Keratinocyte (primary cell): Measurements from ENCODE around the gene PADI4. TPM values are rescaled to one million over a fixed set of nuclear protein-coding genes. Genes with fewer than 3 reads are reported as not detected.

Source experiments
- DNase-seq: peaks from one replicate; pipeline ENCODE4 v3.0.0-alpha.2; 2011; ENCODE audit warnings: low read depth, missing footprints, low spot score
- FAIRE-seq: peaks from 2 replicates; lab custom pipeline; 2011; peaks lifted over from hg19 to GRCh38; lab: Jason Lieb, UNC
- H2AFZ ChIP-seq: 2 replicates; pipeline ENCODE4 v1.6.0; 2012; ENCODE audit warnings: low read length, control low read depth, inconsistent platforms; ENCODE audit not compliant: control insufficient read depth
- H3K27ac ChIP-seq: 2 replicates; pipeline ENCODE4 v1.5.1; 2011; ENCODE audit warnings: low read length; ENCODE audit not compliant: control insufficient read depth, insufficient read depth
- H3K27me3 ChIP-seq: 3 replicates; pipeline ENCODE4 v1.6.0; 2011; ENCODE audit warnings: low read length; ENCODE audit not compliant: control insufficient read depth, insufficient read depth; ENCODE audit errors: extremely low read depth
- H3K36me3 ChIP-seq, 2 experiments: 2 replicates in 1 of 2; 3 replicates in 1 of 2; pipeline ENCODE4 v1.5.1; 2011; ENCODE audit warnings: low read length in 2 of 2, mild to moderate bottlenecking in 1 of 2; ENCODE audit not compliant: control insufficient read depth in 2 of 2, insufficient read depth in 2 of 2; ENCODE audit errors: extremely low read depth in 1 of 2
- H3K4me1 ChIP-seq: 3 replicates; pipeline ENCODE4 v1.5.1; 2011; ENCODE audit warnings: low read length; ENCODE audit not compliant: control insufficient read depth, insufficient read depth; ENCODE audit errors: extremely low read depth
- H3K4me2 ChIP-seq: 3 replicates; pipeline ENCODE4 v1.6.0; 2011; ENCODE audit warnings: low read depth, low read length; ENCODE audit not compliant: control insufficient read depth, insufficient read depth; ENCODE audit errors: extremely low read depth
- H3K4me3 ChIP-seq, 3 experiments: fragments of 200-600 bp in 1 of 3; sonication (generic) in 1 of 3; 2 replicates in 2 of 3; 3 replicates in 1 of 3; pipeline ENCODE4 v1.5.1; 2011 to 2016; ENCODE audit warnings: low read length in 3 of 3, mild to moderate bottlenecking in 3 of 3, control low read depth in 2 of 3, inconsistent platforms in 1 of 3, low read depth in 1 of 3, mixed read lengths in 1 of 3, mixed run types in 1 of 3, moderate library complexity in 1 of 3; ENCODE audit not compliant: control insufficient read depth in 2 of 3, insufficient read depth in 2 of 3; ENCODE audit errors: extremely low read depth in 1 of 3
- H3K79me2 ChIP-seq: 2 replicates; pipeline ENCODE4 v1.6.0; 2012; ENCODE audit warnings: low read length; ENCODE audit not compliant: control insufficient read depth, insufficient read depth
- H3K9ac ChIP-seq: 3 replicates; pipeline ENCODE4 v1.6.0; 2011; ENCODE audit warnings: low read length; ENCODE audit not compliant: control insufficient read depth, insufficient read depth; ENCODE audit errors: extremely low read depth
- H3K9me1 ChIP-seq: 3 replicates; pipeline ENCODE4 v1.6.0; 2011; ENCODE audit warnings: low read length; ENCODE audit not compliant: control insufficient read depth, insufficient read depth; ENCODE audit errors: extremely low read depth
- H3K9me3 ChIP-seq: 2 replicates; pipeline ENCODE4 v1.5.1; 2012; ENCODE audit warnings: low read depth, low read length; ENCODE audit not compliant: control insufficient read depth
- H4K20me1 ChIP-seq: 3 replicates; pipeline ENCODE4 v1.6.0; 2011; ENCODE audit warnings: low read length; ENCODE audit not compliant: control insufficient read depth, insufficient read depth; ENCODE audit errors: extremely low read depth
- EZH2 ChIP-seq: IDR thresholded peaks from one replicate; pipeline ENCODE4 v1.6.1; 2012; ENCODE audit warnings: inconsistent platforms, mild to moderate bottlenecking, low read length, moderate library complexity
- dilution Hi-C: fragments of 300-500 bp; cut with MboI; formaldehyde crosslinking; loops from one replicate; pipeline ENCODE4 v1.7.0; 2020; ENCODE audit warnings: low sequenced_read_pairs; ENCODE audit not compliant: extremely low pct_ligation_motif_present
- polyA plus RNA-seq, 5 experiments: library from polyadenylated mRNA; depleted of rRNA in 3 of 5; stranded (reverse) in 3 of 5; stranded (forward) in 1 of 5; unstranded in 1 of 5; fragments of >200 nt; gene quantifications; 1 replicate in 1 of 5; 2 replicates in 3 of 5; 3 replicates in 1 of 5; pipeline versions ENCODE4 v1.2.1 to v1.2.3, GENCODE V29; 2011 to 2012; ENCODE audit warnings: missing spikeins in 2 of 5, low read depth in 1 of 5, low replicate concordance in 1 of 5
- TF ChIP-seq, protein P1 (sequence below), 3 experiments: IDR thresholded peaks in 1 of 3; conservative IDR thresholded peaks in 1 of 3; optimal IDR thresholded peaks in 1 of 3; 2 replicates in 2 of 3; 3 replicates in 1 of 3; pipeline versions ENCODE3 to v1.5.1; 2011; ENCODE audit warnings: low read length in 3 of 3, mild to moderate bottlenecking in 3 of 3, moderate library complexity in 2 of 3, control low read depth in 1 of 3, inconsistent platforms in 1 of 3; ENCODE audit not compliant: insufficient read depth in 2 of 3; ENCODE audit errors: extremely low read depth in 1 of 3

PADI4 gene
- polyA plus RNA-seq, 1 donor (not counting 4 experiments of a cell fraction or from before 2014, with no cell fraction given) = 0.03 TPM

- H3K27ac ChIP-seq = no peak overlapping the region
- no peak for FAIRE-seq
- dilution Hi-C loops = no loop called here
- H3K79me2 ChIP-seq = no peaks in the 10 kb centered on the region
- H3K4me3 ChIP-seq = no peak overlapping the region
- no peak for TF ChIP-seq EZH2
- H3K4me1 ChIP-seq = peaks cover 18% of the 10 kb centered on the region
- no peaks in the 10 kb centered on the region for H3K36me3 ChIP-seq
- no peaks in the 10 kb centered on the region for H3K9me1 ChIP-seq
- DNase-seq = no peak
- H2AFZ ChIP-seq = no peak overlapping the region
- no peaks in the 10 kb centered on the region for H3K27me3 ChIP-seq
- H3K4me2 ChIP-seq = peak overlapping the region; percentile 59
- H4K20me1 ChIP-seq = no peaks in the 10 kb centered on the region
- H3K9ac ChIP-seq = no peak overlapping the region
- no peaks in the 10 kb centered on the region for H3K9me3 ChIP-seq
These were observed 42.0 kb upstream of the PADI4 start for GRCh38 chr1:17265950-17266349.

DNA sequence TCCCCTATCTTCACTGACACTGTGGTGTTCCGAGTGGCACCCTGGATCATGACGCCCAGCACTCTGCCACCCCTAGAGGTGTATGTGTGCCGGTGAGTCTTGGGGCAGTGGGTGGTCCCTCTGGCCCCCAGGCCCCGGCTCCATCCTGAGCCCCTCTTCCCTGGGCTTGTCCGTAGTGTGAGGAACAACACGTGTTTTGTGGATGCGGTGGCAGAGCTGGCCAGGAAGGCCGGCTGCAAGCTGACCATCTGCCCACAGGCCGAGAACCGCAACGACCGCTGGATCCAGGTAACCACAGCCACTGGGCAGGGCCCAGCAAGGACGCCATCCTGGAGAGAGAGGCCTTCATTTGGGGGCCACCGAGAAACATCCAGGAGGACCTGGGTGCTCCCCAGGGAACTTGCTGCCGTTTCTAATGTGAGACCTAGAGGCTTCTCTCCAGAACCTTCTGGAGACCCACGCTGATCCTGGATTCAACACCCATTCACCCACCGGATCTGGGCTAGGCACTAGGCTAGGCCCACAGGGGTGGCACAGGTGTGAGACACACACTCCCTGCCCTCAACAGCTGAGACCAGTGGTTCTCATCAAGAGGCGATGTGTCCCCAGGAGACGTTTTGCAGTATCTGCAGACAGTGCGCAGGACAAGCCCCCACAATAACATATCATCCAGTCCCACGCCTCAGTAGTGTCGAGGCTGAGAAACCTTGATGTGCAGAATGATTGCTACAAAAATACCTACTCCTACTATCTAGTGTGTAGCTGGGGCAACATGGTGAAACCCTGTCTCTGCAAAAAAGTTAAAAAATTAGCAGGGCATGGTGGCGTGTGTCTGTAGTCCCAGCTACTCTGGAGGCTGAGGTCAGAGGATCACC lies 36.9 kb upstream of the PADI4 start:
- Histone ChIP-seq H2AFZ (no peak overlapping the region), H3K36me3 (peaks cover 0 to 1% of the 10 kb centered on the region in 2 experiments), H3K9ac (no peak overlapping the region), H3K4me3 (no peak overlapping the region), H3K9me1 (no peaks in the 10 kb centered on the region), H3K9me3 (no peaks in the 10 kb centered on the region), H3K79me2 (no peaks in the 10 kb centered on the region), H3K4me2 (no peak overlapping the region), H3K4me1 (peaks cover 5% of the 10 kb centered on the region), H3K27ac (no peak overlapping the region), H4K20me1 (no peaks in the 10 kb centered on the region), H3K27me3 (no peaks in the 10 kb centered on the region)
- dilution Hi-C loops = no loop called here
- no peak for DNase-seq
- no peak for FAIRE-seq
- TF ChIP-seq, protein P1, sequence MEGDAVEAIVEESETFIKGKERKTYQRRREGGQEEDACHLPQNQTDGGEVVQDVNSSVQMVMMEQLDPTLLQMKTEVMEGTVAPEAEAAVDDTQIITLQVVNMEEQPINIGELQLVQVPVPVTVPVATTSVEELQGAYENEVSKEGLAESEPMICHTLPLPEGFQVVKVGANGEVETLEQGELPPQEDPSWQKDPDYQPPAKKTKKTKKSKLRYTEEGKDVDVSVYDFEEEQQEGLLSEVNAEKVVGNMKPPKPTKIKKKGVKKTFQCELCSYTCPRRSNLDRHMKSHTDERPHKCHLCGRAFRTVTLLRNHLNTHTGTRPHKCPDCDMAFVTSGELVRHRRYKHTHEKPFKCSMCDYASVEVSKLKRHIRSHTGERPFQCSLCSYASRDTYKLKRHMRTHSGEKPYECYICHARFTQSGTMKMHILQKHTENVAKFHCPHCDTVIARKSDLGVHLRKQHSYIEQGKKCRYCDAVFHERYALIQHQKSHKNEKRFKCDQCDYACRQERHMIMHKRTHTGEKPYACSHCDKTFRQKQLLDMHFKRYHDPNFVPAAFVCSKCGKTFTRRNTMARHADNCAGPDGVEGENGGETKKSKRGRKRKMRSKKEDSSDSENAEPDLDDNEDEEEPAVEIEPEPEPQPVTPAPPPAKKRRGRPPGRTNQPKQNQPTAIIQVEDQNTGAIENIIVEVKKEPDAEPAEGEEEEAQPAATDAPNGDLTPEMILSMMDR (optimal IDR thresholded peaks at IDR 0.05 in 1 of 3, IDR thresholded peaks at IDR 0.05 in 1 of 3, conservative IDR thresholded peaks at IDR 0.05 in 1 of 3; ENCODE audit: extremely low read depth in 1 of 3, insufficient read depth in 2 of 3, low read length in 3 of 3) = no peak
- no peak for TF ChIP-seq EZH2
